HG03095 (cell line): ENCODE data around the gene CCT6A.
"Not testable (repeated sequence)": the region's sequence is repeated elsewhere in the genome, so short reads cannot be mapped to it uniquely, and the experiment has no call there.

Experiments used
- ATAC-seq: cut with Tn5 transposase; IDR thresholded peaks from one replicate; pipeline ENCODE4 v1.9.1; 2021; ENCODE audit warnings: moderate library complexity; ENCODE audit not compliant: unreplicated experiment

Gene CCT6A, protein sequence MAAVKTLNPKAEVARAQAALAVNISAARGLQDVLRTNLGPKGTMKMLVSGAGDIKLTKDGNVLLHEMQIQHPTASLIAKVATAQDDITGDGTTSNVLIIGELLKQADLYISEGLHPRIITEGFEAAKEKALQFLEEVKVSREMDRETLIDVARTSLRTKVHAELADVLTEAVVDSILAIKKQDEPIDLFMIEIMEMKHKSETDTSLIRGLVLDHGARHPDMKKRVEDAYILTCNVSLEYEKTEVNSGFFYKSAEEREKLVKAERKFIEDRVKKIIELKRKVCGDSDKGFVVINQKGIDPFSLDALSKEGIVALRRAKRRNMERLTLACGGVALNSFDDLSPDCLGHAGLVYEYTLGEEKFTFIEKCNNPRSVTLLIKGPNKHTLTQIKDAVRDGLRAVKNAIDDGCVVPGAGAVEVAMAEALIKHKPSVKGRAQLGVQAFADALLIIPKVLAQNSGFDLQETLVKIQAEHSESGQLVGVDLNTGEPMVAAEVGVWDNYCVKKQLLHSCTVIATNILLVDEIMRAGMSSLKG

DNA sequence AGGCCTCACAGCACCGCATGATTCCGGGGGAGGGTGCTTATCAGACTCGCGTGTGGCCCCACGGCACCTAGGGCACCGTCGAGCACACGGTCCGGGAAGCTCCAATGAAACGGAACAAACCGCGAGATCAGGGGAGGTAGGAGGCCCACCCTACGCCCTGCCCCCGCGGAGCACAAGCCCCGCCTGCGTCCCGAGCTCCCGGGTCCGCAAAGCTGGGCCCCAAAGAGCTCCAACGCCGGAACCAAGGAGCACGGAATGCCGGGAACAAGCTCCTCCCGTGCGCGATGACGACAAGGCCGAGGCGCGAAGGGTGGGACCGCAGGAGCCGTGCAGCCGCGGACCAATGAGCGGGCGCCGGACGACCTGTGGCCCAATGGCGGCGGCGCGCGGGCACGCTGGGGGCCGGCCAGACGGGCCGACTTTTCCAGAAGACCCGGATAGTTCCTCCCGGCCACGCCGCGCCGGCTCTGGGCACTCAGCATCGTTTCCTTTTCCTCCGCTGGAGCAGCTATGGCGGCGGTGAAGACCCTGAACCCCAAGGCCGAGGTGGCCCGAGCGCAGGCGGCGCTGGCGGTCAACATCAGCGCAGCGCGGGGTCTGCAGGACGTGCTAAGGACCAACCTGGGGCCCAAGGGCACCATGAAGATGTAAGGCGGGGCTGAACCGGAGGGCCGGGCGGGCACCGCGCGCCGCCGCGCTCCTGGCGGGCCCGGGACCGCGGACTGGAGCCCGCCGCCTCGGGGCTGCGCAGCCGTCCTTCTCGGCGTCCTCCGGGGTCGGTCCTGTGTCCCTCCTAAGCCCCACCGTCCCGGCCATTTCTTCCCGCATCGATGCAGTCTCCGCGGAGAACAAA, at the start of gene CCT6A, which contains the start of gene PSPH:
Gene CCT6A, plus strand, starts transcription at position 427 of the 853 bp plus-strand sequence. Its CDS starts 84 bp downstream, at position 511.
Gene PSPH, minus strand, starts transcription at position 106 of the 853 bp plus-strand sequence. CDS start 30,232 bp downstream, outside the sequence.
- ATAC-seq, result peak; percentile 96

DNA sequence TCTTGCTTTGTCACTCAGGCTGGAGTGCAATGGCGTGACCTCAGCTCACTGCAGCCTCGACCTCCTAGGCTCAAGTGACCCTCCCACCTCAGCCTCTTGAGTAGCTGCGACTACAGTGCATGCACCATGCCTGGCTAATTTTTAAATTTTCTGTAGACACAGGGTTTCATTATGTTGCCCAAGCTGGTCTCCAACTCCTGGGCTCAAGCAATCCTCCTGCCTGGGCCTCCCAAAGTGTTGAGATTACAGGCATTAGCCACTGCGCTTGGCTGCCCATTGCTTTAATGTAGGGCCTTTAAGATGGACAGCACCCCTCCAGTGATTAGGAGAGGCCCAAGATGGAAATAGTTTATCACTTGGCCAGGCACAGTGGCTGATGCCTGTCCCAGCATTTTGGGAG, 47.8 kb upstream of the CCT6A start:
- no peak for ATAC-seq

DNA sequence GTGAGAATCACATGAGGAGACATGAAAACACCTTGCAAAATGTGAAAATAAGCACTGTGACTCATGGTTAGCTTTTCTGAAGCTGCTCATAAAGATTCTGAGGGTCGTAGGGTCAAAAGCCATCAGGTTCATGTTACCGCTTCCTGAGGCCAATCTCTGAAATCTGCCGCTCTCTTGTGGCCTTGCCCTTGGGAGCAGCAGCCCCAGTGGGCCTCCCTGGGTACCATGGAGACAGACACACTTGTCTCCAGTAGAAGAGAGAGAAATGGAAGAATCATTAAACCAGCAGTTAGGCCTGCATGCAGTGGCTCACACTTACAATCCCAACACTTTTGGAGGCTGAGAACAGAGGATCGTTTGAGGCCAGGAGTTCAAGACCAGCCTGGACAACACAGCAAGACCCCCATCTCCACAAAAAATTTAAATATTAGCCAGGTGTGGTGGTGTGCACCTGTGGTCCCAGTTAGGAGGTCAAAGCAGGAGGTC, 44.4 kb upstream of the CCT6A start:
- ATAC-seq, result no peak

DNA sequence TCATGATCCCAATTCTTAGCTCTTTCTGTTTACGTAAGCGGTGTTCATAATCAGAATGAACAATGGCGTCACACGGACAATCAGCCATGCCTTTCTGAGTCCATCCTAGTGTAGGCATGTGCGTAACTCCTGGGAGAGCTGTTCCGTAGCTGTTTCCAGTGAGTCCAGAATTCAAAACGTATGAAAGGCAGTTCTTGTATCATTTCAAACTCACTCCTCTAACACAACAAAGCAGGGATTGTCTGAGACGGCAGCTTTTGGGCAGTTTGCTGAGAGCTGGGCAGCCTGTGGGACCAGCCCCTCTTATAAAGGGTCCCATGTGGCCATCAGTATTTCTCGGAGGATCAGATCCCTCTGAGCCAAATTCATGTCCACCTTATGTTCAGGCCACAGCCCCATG, 43.7 kb upstream of the CCT6A start:
- ATAC-seq, result no peak

DNA sequence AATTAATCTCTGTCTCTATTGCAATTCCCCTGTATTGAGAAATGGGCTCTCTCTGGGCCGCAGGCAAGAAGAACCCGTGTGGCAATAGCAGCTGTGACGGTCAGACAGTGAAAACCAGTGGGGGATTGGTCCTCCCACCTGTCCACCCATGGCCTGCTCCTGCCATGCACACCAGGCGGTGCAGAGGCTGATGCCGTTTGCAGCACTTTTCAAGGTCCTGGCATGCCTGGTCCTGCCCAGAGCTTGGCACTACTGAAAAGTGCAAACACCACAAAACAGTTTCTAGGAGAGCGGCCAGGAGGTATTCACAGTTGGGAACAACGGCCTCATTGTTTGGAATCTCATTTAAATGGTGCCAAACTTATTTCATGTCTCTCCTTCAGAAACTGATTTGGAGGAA, 41.9 kb upstream of the CCT6A start:
- ATAC-seq, result no peak

DNA sequence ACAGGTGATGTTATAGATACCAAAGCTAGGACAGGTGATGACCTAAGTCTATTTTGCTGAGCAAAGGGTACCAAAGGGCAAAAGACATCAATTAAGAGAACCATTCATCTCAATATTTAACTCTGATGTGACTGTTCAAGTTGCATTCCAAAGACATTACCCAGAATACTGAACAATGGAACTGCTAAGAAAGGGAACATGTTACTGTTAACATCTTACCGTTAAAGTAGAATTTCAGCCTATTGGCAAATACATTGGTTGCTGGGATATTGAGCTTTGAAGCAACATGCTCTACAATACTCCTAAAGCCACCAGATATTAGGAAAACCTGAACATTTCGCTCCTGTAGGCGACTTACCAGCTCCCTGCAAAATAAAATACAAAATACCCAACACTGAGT, 34.5 kb upstream of the CCT6A start:
- not testable (repeated sequence) for ATAC-seq

DNA sequence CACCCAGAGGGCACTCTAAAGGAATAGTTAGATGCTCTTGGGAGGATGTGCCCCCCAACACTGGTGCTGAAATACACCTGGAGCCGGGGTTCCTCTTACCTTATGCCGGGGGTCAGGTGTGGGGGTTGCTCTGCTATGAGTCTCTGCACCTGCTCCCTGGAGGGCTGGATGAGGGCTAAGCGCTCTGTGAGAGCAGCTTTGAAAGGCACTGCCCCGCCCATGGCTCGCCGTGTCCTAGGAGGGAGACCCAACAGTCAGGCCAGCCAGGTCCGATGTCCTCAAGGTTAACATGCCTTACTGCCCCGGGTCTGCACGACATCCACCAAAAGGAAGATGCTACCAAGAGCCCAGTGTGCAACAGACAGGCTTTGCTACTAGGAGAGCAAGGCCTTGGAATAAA, 32.1 kb upstream of the CCT6A start:
- ATAC-seq, result no peak

DNA sequence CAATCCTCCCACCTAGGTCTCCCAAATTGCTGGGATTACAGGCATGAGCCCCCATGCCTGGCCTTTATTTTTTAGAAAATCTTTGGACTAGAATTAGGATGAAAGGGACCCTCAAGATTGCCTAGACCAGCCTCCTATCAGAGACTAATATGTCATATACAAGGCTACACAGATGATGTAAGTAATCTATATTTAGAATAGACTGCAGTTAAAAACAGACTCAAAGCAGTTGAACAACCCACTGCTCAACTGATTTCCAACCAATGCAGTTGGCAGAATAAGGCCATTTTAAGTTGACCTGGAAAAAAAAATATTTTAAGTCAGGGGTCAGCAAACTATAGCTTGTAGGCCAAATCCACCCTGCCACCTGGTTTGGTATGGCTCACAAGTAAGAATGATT, 28.1 kb upstream of the CCT6A start:
- ATAC-seq, result no peak

DNA sequence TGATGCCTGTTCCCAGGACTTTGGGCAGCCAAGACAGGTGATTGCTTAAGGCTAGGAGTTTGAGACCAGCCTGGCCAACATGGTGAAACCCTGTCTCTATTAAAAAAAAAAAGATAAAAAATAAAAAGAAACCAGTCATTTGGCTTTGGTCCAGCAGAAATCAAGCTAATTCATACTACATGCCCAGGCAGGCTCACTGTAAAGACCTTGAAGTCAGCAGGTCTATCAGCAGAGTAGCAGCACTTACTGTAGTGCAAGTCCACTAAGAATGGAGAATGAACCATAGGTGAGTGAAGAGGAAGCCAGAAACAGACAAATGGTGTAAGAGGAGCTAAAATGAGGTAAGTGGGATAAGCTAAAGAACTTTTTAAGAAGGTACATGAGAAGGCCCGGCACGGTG, 25.0 kb upstream of the CCT6A start:
- ATAC-seq, result no peak

DNA sequence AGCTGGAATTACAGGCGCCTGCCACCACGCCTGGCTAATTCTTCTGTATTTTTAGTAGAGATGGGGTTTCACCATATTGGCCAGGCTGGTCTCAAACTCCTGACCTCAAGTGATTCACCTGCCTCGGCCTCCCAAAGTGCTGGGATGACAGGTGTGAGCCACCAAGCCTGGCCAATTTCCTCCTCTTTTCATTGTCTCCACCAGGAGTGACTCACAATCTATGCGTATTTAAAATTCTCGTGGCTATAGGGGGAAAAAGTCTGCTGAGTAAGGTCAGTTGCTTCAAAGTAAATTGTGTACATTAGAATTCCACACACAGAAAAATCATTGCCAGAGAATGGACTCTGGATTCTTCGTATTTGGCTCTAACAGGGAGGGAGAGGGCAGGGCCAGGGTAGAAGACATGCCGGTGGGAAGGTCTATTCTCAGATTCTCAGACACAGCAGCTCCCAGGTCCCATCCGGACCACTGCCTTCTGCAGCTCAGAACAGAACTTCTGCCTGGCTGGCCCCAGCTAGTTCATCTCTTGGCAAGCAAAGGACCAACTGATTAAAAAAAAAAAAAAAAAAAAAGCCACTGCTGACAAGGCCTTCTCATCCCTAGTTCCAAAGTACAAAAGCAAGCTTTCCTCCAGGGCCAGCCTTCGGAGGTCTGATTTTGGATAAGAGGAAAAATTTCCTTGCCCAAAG, 22.5 kb upstream of the CCT6A start:
- no peak for ATAC-seq

DNA sequence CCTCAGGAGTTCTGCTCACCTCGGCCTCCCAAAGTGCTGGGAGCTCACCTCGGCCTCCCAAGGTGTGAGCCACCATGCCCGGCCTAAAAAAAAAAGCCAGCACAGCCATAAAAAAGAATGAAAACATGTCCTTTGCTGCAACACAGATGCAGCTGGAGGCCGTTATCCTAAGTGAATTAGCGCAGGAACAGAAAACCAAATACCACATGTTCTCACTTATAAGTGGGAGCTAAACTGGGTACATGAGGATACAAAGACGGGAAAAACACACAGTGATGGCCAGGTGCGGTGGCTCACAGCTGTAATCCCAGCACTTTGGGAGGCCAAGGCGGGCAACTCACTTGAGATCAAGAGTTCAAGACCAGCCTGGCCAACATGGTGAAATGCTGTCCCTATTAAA, 21.2 kb upstream of the CCT6A start:
- no peak for ATAC-seq

DNA sequence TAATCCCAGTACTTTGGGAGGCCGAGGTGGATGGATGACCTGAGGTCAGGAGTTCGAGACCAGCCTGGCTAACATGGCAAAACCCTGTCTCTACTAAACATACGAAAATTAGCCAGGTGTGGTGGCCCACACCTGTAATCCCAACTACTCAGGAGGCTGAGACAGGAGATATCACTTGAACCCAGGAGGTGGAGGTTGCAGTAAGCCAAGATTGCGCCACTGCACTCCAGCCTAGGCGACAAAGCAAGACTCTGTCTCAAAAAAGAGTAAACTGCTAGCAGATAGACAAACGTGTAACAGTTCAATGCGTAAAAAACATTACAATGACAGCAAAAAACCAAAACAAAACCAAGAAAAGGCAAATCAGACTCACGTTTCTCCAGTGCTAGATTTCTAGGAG, 20.0 kb upstream of the CCT6A start:
- not testable (repeated sequence) for ATAC-seq

DNA sequence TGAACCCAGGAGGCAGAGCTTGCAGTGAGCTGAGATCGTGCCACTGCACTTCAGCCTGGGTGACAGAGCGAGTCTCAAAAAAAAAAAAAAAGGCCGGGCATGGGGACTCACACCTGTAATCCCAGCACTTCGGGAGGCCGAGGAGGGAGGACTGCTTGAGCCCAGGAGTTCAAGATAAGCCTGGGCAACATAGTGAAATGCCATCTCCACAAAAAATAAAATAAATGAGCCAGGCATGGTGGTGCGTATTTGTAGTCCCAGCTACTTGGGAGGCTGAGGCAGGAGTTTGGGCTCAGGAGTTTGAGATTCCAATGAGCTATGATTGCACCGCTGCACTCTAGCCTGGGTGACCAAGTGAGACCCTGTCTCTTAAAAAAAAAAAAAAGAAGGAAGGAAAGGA, 19.0 kb upstream of the CCT6A start:
- ATAC-seq, result not testable (repeated sequence)

DNA sequence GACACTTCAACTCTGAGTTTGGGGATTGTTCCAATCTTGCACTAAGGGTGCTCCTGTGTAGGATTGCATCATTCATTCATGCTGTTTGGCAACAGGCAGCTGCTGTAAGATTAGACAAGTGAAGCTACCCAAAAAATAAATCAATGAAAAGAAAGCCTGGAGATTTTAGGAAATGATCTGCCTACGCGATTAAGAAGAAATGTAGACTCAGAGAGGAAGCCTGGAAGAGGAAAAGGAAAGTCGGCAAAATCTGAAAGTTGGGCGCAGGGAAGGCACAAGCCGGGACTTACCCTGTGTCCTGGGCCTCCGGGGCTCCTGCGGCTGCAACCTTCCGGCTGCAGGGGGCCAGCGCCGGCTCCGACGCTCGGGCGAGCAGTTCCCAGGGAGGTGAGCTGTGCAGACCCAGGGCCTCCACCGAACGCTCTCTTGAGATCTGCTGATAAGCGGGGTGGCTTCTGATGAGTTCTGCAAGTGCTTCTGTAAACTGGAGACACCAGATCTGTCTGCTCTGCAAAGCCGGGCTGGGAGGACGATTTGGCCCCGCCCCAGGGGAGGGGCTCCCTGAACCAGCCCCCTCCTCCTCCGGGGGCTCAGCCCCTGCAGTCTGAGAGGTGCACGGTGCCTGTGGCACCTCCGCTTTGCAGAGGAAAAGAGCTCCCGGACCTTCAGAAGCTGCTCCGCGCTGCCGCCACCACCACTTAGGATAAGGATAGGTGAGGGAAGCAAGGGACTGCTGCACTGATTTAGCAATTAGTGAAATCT, 17.7 kb upstream of the CCT6A start:
- peak; percentile 92 for ATAC-seq

DNA sequence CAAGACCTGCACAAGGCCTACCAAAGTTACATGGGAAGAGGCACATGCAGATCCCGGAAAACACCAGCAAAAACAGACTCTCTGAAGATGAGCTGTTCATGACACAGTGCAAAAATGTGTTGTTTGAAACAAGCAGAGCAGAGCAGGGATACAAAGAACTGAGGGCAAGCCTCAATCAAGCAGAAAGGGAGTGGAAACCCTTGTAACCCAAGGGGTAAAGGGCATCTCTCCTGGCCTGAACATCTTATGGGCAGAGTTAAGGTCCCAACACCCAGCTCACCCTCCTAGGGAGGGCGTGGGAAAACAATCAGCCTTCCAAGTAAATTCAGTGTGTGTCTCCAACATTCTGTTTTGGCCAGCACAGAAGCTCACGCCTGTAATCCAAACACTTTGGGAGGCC, 10.8 kb upstream of the CCT6A start:
- ATAC-seq, result no peak

DNA sequence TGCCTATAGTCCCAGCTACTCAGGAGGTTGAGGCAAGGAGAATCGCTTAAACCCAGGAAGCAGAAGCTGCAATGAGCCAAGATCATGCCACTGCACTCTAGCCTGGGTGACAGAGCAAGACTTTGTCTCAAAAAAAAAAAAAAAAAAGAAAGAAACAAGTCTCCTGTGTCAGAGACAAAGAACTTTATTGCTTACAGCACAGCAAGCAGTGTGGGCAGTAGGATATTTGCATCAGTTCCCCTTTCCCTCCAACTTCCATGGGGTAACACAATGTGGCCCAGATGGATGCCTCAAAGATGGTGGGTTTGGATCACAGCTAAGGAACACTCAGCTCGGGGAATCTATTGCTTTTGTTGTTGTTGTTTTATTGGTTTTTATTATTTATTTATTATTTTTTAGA, 5.8 kb upstream of the CCT6A start:
- not testable (repeated sequence) for ATAC-seq

DNA sequence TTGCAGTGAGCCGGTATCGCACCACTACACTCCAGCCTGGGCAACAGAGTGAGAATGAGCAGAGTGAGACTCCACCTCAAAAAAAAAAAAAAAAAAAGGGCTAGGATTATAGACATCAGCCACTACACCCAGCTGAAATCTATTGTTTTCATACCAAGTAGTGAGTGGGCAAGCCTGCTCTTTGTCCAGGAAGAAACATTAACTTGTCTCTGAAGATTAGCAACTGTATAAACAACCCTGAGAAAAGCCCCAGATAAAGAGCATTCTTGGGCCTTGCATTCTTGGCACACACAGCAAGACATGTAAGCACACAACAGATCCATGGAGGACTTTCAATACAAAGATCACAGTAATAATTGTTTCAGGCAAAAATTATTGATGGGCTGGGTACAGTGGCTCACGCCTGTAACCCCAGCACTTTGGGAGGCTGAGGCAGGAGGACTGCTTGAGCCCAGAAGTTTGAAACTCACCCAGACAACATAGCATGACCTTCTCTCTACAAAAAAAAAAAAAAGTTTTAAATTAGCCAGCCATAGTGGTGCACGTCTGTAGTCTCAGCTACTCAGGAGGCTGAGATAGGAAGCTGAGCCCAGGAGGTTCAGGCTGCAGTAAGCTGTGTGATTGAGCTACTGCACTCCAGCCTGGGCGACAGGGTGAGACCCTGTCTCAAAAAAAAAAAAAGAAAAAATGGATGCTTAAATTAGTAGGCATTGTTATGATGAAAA, 4.7 kb upstream of the CCT6A start:
- ATAC-seq, result no peak

DNA sequence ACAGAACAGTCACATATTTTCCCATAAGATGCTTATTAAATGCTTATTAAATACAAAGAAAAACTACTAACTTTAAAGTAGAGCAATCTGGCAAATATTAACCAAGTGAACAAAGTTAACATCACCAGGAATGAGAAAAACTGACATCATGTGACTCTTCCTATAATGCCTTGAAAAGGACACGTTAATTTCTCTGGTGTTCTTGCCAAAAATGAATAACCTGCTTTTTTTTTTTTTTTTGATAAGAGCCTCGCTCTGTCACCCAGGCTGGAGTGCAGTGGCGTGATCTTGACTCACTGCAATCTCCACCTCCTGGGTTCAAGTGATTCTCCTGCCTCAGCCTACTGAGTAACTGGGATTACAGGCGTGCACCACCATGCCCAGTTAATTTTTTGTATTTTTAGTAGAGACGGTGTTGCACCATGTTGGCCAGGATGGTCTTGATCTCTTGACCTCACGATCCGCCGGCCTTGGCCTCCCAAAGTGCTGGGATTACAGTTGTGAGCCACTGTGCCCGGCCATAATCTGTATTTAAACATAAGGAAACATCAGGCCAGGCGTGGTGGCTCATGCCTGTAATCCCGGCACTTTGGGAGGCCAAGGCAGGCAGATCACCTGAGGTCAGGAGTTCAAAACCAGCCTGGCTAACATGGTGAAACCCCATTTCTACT, 4.0 kb upstream of the CCT6A start:
- ATAC-seq, result not testable (repeated sequence)

DNA sequence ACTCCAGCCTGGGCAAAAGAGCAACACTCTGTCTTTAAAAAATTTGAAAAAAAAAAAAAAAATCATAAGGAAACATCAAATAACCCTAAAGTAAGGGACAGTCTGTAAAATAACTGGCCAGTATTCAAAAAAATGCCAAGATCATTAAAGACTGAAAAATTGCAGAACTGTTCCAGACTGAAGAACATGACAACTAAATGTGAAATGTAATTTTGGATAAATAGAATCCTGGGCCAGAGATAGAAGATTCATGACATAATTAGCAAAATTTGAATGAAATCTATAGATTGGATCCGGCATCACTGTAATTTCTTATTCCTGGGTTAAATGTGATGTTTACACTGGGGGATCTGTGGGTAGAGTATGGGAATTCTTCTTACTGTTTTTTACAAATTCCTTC, 3.3 kb upstream of the CCT6A start:
- ATAC-seq, result no peak
